NT2/D1 (cell line): Measurements from ENCODE around the gene VAV3.

Experiments used
- SUZ12 ChIP-seq: IDR thresholded peaks from 2 replicates; pipeline ENCODE4 v1.6.1; 2011; ENCODE audit not compliant: insufficient read length, insufficient read depth; ENCODE audit errors: extremely low read depth
- YY1 ChIP-seq: IDR thresholded peaks from 2 replicates; pipeline ENCODE4 v1.6.1; 2011; ENCODE audit not compliant: insufficient read length, insufficient read depth
- ZNF274 ChIP-seq: IDR thresholded peaks from 2 replicates; pipeline ENCODE4 v1.6.1; 2011; ENCODE audit warnings: mild to moderate bottlenecking, low read depth, low read length

DNA sequence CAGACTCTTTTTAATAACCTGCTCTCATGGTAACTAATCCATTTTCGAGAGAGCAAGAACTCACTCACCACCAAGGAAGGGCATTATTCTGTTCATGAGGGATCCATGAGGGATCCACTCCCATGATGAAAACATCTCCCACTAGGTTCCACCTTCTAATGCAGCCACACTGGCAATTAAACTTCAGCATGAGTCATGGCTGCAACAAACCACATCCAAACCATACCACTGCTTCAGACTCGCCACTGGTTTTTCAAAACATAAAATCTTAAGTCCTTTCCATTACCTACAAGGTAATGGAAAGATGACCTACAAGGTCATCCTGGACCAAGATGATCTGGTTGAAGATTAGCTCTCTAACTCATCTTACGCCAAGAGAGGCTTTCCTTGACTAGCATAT is 405.1 kb downstream of the VAV3 start:
- TF ChIP-seq YY1 (no peak), ZNF274 (no peak), SUZ12 (no peak)
